Activated CD4-positive, alpha-beta T cell treated with anti-CD3 and anti-CD28 coated beads for 36 hours (primary cell): Measurements from ENCODE around the gene SBF2. TPM values are rescaled to one million over a fixed set of nuclear protein-coding genes. Genes with fewer than 3 reads are reported as not detected.
"Not testable (repeated sequence)": the region's sequence is repeated elsewhere in the genome, so short reads cannot be mapped to it uniquely, and the experiment has no call there.

Source experiments
- ATAC-seq: fragments of 200-7000 bp; cut with Tn5 transposase; one replicate; pipeline ENCODE4 v1.10.0; 2021; ENCODE audit warnings: mild to moderate bottlenecking, moderate library complexity
- CTCF ChIA-PET: fragments of 350-600 bp; sonication (Branson Sonifier 250); formaldehyde crosslinking; loops from one replicate; lab custom pipeline; 2021; ENCODE audit warnings: antibody characterized with exemption; lab: Charles Lee
- POLR2A ChIA-PET: fragments of 350-600 bp; sonication (Branson Sonifier 250); formaldehyde crosslinking; loops from one replicate; lab custom pipeline; 2021; ENCODE audit warnings: antibody characterized with exemption, inconsistent platforms; lab: Charles Lee
- DNase-seq: peaks from one replicate; pipeline ENCODE4 v3.0.0-alpha.2; 2020
- H3K27ac Mint-ChIP-seq: one replicate; pipeline ENCODE4 v1.8.0; 2021; ENCODE audit warnings: mixed read lengths
- H3K27me3 Mint-ChIP-seq: one replicate; pipeline ENCODE4 v1.8.0; 2021; ENCODE audit warnings: mixed read lengths
- H3K36me3 Mint-ChIP-seq: one replicate; pipeline ENCODE4 v1.8.0; 2021; ENCODE audit warnings: low read depth, mixed read lengths
- H3K4me1 Mint-ChIP-seq: one replicate; pipeline ENCODE4 v1.8.0; 2021; ENCODE audit warnings: mixed read lengths
- H3K4me3 Mint-ChIP-seq: one replicate; pipeline ENCODE4 v1.8.0; 2021; ENCODE audit warnings: mild to moderate bottlenecking, moderate library complexity, mixed read lengths
- H3K9me3 Mint-ChIP-seq: one replicate; pipeline ENCODE4 v1.8.0; 2021; ENCODE audit warnings: low read depth, mixed read lengths
- intact Hi-C, 2 experiments: fragments of 100-400 bp; cut with DNase I in 1 of 2; cut with micrococcal nuclease in 1 of 2; formaldehyde crosslinking; loops; one replicate each; pipeline versions ENCODE4 v1.14.2 to v1.15.1; 2022 to 2024; cut with DNase I, micrococcal nuclease
- total RNA-seq, 2 experiments: library from RNA; stranded (reverse); gene quantifications; one replicate each; pipeline ENCODE4 v1.2.3, GENCODE V29; 2021

The SBF2 gene
- total RNA-seq, 2 experiments from 2014 or later: 7.1 to 8.1 TPM

- Mint-ChIP-seq H3K9me3 (peaks cover 5% of the 10 kb centered on the region), H3K4me1 (no peaks in the 10 kb centered on the region), H3K27me3 (no peaks in the 10 kb centered on the region), H3K36me3 (peaks cover under 1% of the 10 kb centered on the region), H3K4me3 (no peak overlapping the region), H3K27ac (no peak overlapping the region)
- ATAC-seq (no peak), DNase-seq (no peak)
- POLR2A ChIA-PET: no interaction called here
- intact Hi-C loops: no loop called here
- CTCF ChIA-PET: no interaction called here
Observed at GRCh38 chr11:10049756-10050155, 244.3 kb downstream of the SBF2 start.

DNA sequence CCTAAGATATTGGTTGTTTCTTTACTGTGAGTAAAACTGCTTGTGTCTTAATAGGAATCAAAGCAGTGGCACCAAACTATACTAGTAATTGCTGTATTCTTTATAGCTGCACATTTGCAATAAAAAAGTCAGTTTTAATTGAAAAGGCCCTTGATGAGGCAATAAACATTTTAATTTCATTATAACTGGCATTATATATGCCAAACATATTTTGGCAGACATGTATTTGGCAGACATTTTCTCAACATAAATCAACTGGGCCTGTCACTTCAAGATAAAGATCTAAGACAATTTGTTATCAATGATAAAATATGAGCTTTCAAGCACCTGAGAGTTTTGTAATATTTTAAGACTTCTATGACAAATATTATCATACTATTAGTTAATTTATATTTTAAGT is 245.7 kb downstream of the SBF2 start:
- POLR2A ChIA-PET: no interaction called here
- Mint-ChIP-seq H3K27me3 (no peaks in the 10 kb centered on the region), H3K4me3 (no peak overlapping the region), H3K36me3 (peaks cover 2% of the 10 kb centered on the region), H3K4me1 (no peaks in the 10 kb centered on the region), H3K9me3 (peaks cover 9% of the 10 kb centered on the region), H3K27ac (no peak overlapping the region)
- no peak for ATAC-seq
- no peak for DNase-seq
- CTCF ChIA-PET: interaction anchor here (0.6 kb wide), 1 partner anchor 186 kb away, joined by 3 read pairs; no protein-coding TSS in a partner anchor
- intact Hi-C loops: no loop called here

GRCh38 chr11:10044618-10045017 is 249.4 kb downstream of the SBF2 start:
- intact Hi-C loops: no loop called here
- Mint-ChIP-seq H3K4me1 (no peaks in the 10 kb centered on the region), H3K36me3 (peaks cover 16% of the 10 kb centered on the region), H3K9me3 (peaks cover 15% of the 10 kb centered on the region), H3K27me3 (no peaks in the 10 kb centered on the region), H3K4me3 (no peak overlapping the region), H3K27ac (no peak overlapping the region)
- ATAC-seq: no peak
- ChIA-PET CTCF (no interaction called here), POLR2A (no interaction called here)
- peak; percentile 4 for DNase-seq

DNA sequence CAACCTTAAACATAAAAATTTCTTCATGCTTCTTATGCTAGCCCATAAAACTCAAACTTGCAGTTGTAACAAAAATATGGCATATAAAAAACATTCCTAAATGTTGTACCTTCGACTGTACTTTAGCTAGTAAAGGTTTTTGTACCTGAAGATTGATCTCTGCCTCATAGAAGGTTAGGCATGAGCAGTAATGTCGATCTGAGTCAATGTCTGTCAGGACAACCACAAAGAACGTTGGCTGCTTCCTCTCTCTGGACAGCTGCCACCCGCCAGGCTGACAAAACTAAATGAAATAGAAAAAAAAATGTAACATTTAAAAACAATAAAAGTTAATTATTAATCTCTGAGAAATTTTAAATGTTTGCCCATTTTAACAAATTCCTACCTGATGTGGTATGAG is 251.3 kb downstream of the SBF2 start:
- Mint-ChIP-seq H3K27ac (no peak overlapping the region), H3K4me1 (no peaks in the 10 kb centered on the region), H3K36me3 (peaks cover 16% of the 10 kb centered on the region), H3K9me3 (peaks cover 15% of the 10 kb centered on the region), H3K27me3 (no peaks in the 10 kb centered on the region), H3K4me3 (no peak overlapping the region)
- POLR2A ChIA-PET: no interaction called here
- no peak for DNase-seq
- intact Hi-C loops: no loop called here
- CTCF ChIA-PET: interaction anchor here (0.6 kb wide), 1 partner anchor 257 kb away, joined by 3 read pairs; no protein-coding TSS in a partner anchor
- ATAC-seq: no peak

GRCh38 chr11:10041748-10042446 is 252.1 kb downstream of the SBF2 start:
- DNase-seq (no peak), ATAC-seq (no peak)
- H3K9me3 Mint-ChIP-seq: peaks cover 11% of the 10 kb centered on the region
- H3K4me3 Mint-ChIP-seq: no peak overlapping the region
- no peak overlapping the region for H3K27ac Mint-ChIP-seq
- H3K4me1 Mint-ChIP-seq: no peaks in the 10 kb centered on the region
- ChIA-PET CTCF (no interaction called here), POLR2A (no interaction called here)
- no peaks in the 10 kb centered on the region for H3K27me3 Mint-ChIP-seq
- intact Hi-C loops: no loop called here
- H3K36me3 Mint-ChIP-seq: peaks cover 16% of the 10 kb centered on the region

DNA sequence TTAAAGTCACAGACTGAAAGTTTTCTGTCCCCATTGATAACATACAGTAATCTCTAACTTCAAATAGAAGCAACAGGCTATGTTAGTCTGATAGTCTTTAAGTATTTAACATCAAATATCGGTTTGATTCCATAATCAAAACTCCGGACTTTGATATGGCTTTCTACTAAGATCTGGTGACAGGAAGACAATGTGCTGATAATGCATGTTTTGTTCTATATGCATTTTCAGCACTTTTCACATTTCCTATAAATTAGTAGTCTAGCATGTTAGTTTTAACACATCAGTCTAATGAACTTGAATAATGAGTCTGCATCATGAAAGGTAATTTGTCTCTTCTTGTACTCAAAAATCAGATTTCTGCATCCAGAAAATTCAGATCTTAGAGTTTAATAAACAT is 252.7 kb downstream of the SBF2 start:
- no peak overlapping the region for H3K4me3 Mint-ChIP-seq
- ChIA-PET POLR2A (no interaction called here), CTCF (no interaction called here)
- no peaks in the 10 kb centered on the region for H3K4me1 Mint-ChIP-seq
- H3K36me3 Mint-ChIP-seq: peaks cover 16% of the 10 kb centered on the region
- no peak overlapping the region for H3K27ac Mint-ChIP-seq
- peaks cover 10% of the 10 kb centered on the region for H3K9me3 Mint-ChIP-seq
- no peaks in the 10 kb centered on the region for H3K27me3 Mint-ChIP-seq
- intact Hi-C loops: no loop called here
- ATAC-seq (no peak), DNase-seq (no peak)

GRCh38 chr11:10038521-10039302 is 255.3 kb downstream of the SBF2 start:
- ATAC-seq: no peak
- POLR2A ChIA-PET: no interaction called here
- no peak overlapping the region for H3K4me3 Mint-ChIP-seq
- H3K36me3 Mint-ChIP-seq: peaks cover 16% of the 10 kb centered on the region
- H3K27me3 Mint-ChIP-seq: no peaks in the 10 kb centered on the region
- peaks cover 6% of the 10 kb centered on the region for H3K9me3 Mint-ChIP-seq
- DNase-seq: no peak
- intact Hi-C loops: no loop called here
- no peaks in the 10 kb centered on the region for H3K4me1 Mint-ChIP-seq
- H3K27ac Mint-ChIP-seq: no peak overlapping the region
- CTCF ChIA-PET: no interaction called here

- POLR2A ChIA-PET, H3K9me3 Mint-ChIP-seq, H3K4me3 Mint-ChIP-seq, H3K4me1 Mint-ChIP-seq, H3K27ac Mint-ChIP-seq, DNase-seq, CTCF ChIA-PET, ATAC-seq, H3K27me3 Mint-ChIP-seq, intact Hi-C loops, H3K36me3 Mint-ChIP-seq: not testable (repeated sequence)
Observed at GRCh38 chr11:10035932-10036331, 258.1 kb downstream of the SBF2 start.

GRCh38 chr11:10032935-10033334 is 261.1 kb downstream of the SBF2 start:
- Mint-ChIP-seq H3K4me3 (no peak overlapping the region), H3K9me3 (no peaks in the 10 kb centered on the region), H3K27ac (no peak overlapping the region), H3K27me3 (no peaks in the 10 kb centered on the region), H3K4me1 (no peaks in the 10 kb centered on the region), H3K36me3 (peaks cover 7% of the 10 kb centered on the region)
- DNase-seq (no peak), ATAC-seq (no peak)
- POLR2A ChIA-PET: no interaction called here
- CTCF ChIA-PET: no interaction called here
- intact Hi-C loops: no loop called here

DNA sequence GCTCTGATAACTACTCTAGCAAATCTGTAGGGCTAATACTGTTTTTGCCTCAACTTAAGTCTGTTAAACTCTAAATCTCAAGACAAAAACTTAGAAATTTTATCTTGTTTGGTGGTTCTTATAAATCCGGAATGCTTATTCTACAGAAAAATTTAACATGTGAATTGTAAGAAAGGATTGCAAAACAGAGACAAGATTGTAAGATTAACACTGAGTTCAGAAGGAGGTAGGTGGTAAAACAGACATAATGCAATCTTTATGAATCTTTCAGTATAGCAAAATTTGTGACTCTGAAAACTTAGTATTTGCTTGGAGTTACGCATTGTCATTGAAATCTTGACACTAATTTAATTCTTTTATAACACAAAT is 263.9 kb downstream of the SBF2 start:
- CTCF ChIA-PET: no interaction called here
- no peak for ATAC-seq
- intact Hi-C loops: no loop called here

GRCh38 chr11:10029386-10030121 is 264.5 kb downstream of the SBF2 start:
- Mint-ChIP-seq H3K27me3 (no peaks in the 10 kb centered on the region), H3K4me3 (no peak overlapping the region), H3K4me1 (no peaks in the 10 kb centered on the region), H3K9me3 (no peaks in the 10 kb centered on the region), H3K27ac (no peak overlapping the region), H3K36me3 (peaks cover 8% of the 10 kb centered on the region)
- DNase-seq (no peak), ATAC-seq (no peak)
- ChIA-PET POLR2A (no interaction called here), CTCF (no interaction called here)
- intact Hi-C loops: no loop called here

More for the DNA sequence above, 263.9 kb downstream of the SBF2 start:
- Mint-ChIP-seq H3K4me1 (no peaks in the 10 kb centered on the region), H3K36me3 (peaks cover 8% of the 10 kb centered on the region), H3K4me3 (no peak overlapping the region), H3K27ac (no peak overlapping the region), H3K9me3 (no peaks in the 10 kb centered on the region), H3K27me3 (no peaks in the 10 kb centered on the region)
- POLR2A ChIA-PET: no interaction called here
- no peak for DNase-seq
